Pancreas (tissue), 10 donors: ENCODE results near the gene IFT22. TPM values are rescaled to one million over a fixed set of nuclear protein-coding genes. Genes with fewer than 3 reads are reported as not detected.
"Not testable (repeated sequence)": the region's sequence is repeated elsewhere in the genome, so short reads cannot be mapped to it uniquely, and the experiment has no call there.

ENCODE experiments used
- ATAC-seq, 4 donors: fragments of 200-7000 bp; cut with Tn5 transposase; one replicate each; pipeline versions ENCODE4 v1.8.0 to v1.9.1; 2020; ENCODE audit warnings: mild to moderate bottlenecking in 4 of 4, moderate library complexity in 4 of 4
- DNase-seq, 6 donors: peaks; one replicate each; pipeline ENCODE4 v3.0.0-alpha.2; 2020
- FAIRE-seq: peaks from 2 replicates; lab custom pipeline; 2012; peaks lifted over from hg19 to GRCh38; lab: Jason Lieb, UNC
- H3K27ac ChIP-seq, 4 donors: fragments of 200-600 bp; sonication (generic); 1 replicate in 3 of 4; 2 replicates in 1 of 4; pipeline versions ENCODE4 v1.5.0 to v1.8.0; 2020
- H3K27me3 ChIP-seq, 4 donors: fragments of 200-600 bp; one replicate each; pipeline ENCODE4 v1.8.0; 2021
- H3K36me3 ChIP-seq, 3 donors: fragments of 200-600 bp; sonication (generic) in 1 of 3; one replicate each; pipeline versions ENCODE4 v1.5.0 to v1.8.0; 2020 to 2021
- H3K4me1 ChIP-seq, 3 donors: fragments of 200-600 bp; one replicate each; pipeline ENCODE4 v1.8.0; 2021
- H3K4me3 ChIP-seq, 4 donors: fragments of 200-600 bp; sonication (generic) in 2 of 4; one replicate each; pipeline versions ENCODE4 v1.5.0 to v1.8.0; 2020 to 2021
- H3K9me3 ChIP-seq, 4 donors: fragments of 200-600 bp; one replicate each; pipeline ENCODE4 v1.8.0; 2021
- CTCF ChIP-seq, 4 donors: fragments of 200-600 bp; sonication (generic) in 3 of 4; IDR thresholded peaks; one replicate each; pipeline versions ENCODE4 v1.5.0 to v1.8.0; 2021; ENCODE audit warnings: antibody characterized with exemption in 4 of 4
- WGBS, 2 donors: extraction: QIAGEN DNeasy Blood & Tissue Kit; methylation state at CpG; one replicate each; pipeline ENCODE4 v1.1.7; 2013; 5-methylcytosine and 5-hydroxymethylcytosine counted together
- intact Hi-C, 3 donors: fragments of 100-400 bp; cut with DNase I; formaldehyde crosslinking; loops; one replicate each; pipeline versions ENCODE4 v1.11.1 to v1.14.2; 2022
- polyA plus RNA-seq, 2 donors: library from polyadenylated mRNA; stranded (reverse); fragments of 200-250 nt; gene quantifications; one replicate each; pipeline ENCODE4 v1.2.3, GENCODE V29; 2013
- total RNA-seq, 6 donors: library from RNA; stranded (reverse); fragmentation: NEBNext Ultra II Directional in 4 of 6; extraction: Animal tissue kit (Norgen Biotek cat#: 25700) in 4 of 6; gene quantifications; one replicate each; pipeline versions ENCODE4 v1.2.1 to v1.2.4, GENCODE V29; 2021 to 2023
- donor health status: healthy with polysubstance abuse.
- donor health status: DM: no; HTN: no; CAD: no; lungs with moderate emphysema.
- donor health status: DM: no; HTN: no; CAD: no.
- donor health status: control.
- donor health status: control.
- donor health status: Bipolar disorder and iron deficiency.
- donor health status: DM: yes; HTN: yes; CAD: no.
- donor health status: DM: no; HTN: no; CAD: no.
- donor health status: DM: no; HTN: no; CAD: no.
- donor health status: DM: yes; HTN: yes; CAD: no.

The IFT22 gene
- total and polyA plus RNA-seq, 8 donors, result 10.4 to 22.9 (median 13.3) TPM

- ATAC-seq (no peak), DNase-seq (no peak), FAIRE-seq (no peak)
- Histone ChIP-seq H3K36me3 (no peaks in the 10 kb centered on the region), H3K27me3 (no peaks in the 10 kb centered on the region), H3K4me3 (no peak overlapping the region), H3K4me1 (no peaks in the 10 kb centered on the region), H3K27ac (no peak overlapping the region), H3K9me3 (no peaks in the 10 kb centered on the region)
- TF ChIP-seq CTCF (IDR thresholded peaks at IDR 0.05), result no peak
- 83 to 90% methylated on average over 3 of the region's 3 CpGs for WGBS, 2 donors
- intact Hi-C loops, result no loop called here
Observed at GRCh38 chr7:101288439-101288838, 33.2 kb downstream of the IFT22 start.

- Histone ChIP-seq H3K27ac (no peak overlapping the region), H3K9me3 (no peaks in the 10 kb centered on the region), H3K4me1 (no peaks in the 10 kb centered on the region), H3K36me3 (no peaks in the 10 kb centered on the region), H3K27me3 (no peaks in the 10 kb centered on the region), H3K4me3 (no peak overlapping the region)
- intact Hi-C loops, result no loop called here
- ATAC-seq (no peak), DNase-seq (no peak), FAIRE-seq (no peak)
- WGBS, 2 donors, result 64 to 73% methylated on average over 4 to 6 of the region's 6 CpGs
- no peak for TF ChIP-seq CTCF (IDR thresholded peaks at IDR 0.05)
Observed at GRCh38 chr7:101287032-101287431, 34.6 kb downstream of the IFT22 start.

- H3K27me3 ChIP-seq, intact Hi-C loops, FAIRE-seq, H3K9me3 ChIP-seq, H3K27ac ChIP-seq, H3K4me3 ChIP-seq, H3K4me1 ChIP-seq, H3K36me3 ChIP-seq: not testable (repeated sequence)
- DNase-seq (peak in 4 of 6 donors; percentile 33 to 64 (median 62)), ATAC-seq (peak; percentile 48 to 76 (median 62))
- WGBS, 2 donors, result 29 to 42% methylated on average over 3 of the region's 3 CpGs
Observed at GRCh38 chr7:101285880-101286279, 35.7 kb downstream of the IFT22 start.

- TF ChIP-seq CTCF (IDR thresholded peaks at IDR 0.05), result no peak
- FAIRE-seq (no peak), ATAC-seq (no peak), DNase-seq (peak in 1 of 6 donors; percentile 25)
- Histone ChIP-seq H3K9me3 (no peaks in the 10 kb centered on the region), H3K27me3 (no peaks in the 10 kb centered on the region), H3K4me3 (no peak overlapping the region), H3K36me3 (no peaks in the 10 kb centered on the region), H3K4me1 (no peaks in the 10 kb centered on the region), H3K27ac (no peak overlapping the region)
- 54 to 55% methylated on average over 9 of the region's 9 CpGs for WGBS, 2 donors
- intact Hi-C loops, result no loop called here
Observed at GRCh38 chr7:101285171-101285570, 36.4 kb downstream of the IFT22 start.

GRCh38 chr7:101280912-101281311 lies 40.7 kb downstream of the IFT22 start:
- H3K27ac ChIP-seq, ATAC-seq, H3K27me3 ChIP-seq, intact Hi-C loops, H3K4me1 ChIP-seq, H3K36me3 ChIP-seq, FAIRE-seq, H3K4me3 ChIP-seq, H3K9me3 ChIP-seq: not testable (repeated sequence)
- WGBS, 2 donors, result 87 to 88% methylated on average over 8 of the region's 8 CpGs
- DNase-seq, result peak in 1 of 6 donors; percentile 12

GRCh38 chr7:101278461-101279292 lies 42.9 kb downstream of the IFT22 start:
- FAIRE-seq, result no peak
- no peak for ATAC-seq

More at GRCh38 chr7:101278461-101279292, 42.9 kb downstream of the IFT22 start:
- 72 to 82% methylated on average over 24 of the region's 24 CpGs for WGBS, 2 donors
- no peak for TF ChIP-seq CTCF (IDR thresholded peaks at IDR 0.05)
- Histone ChIP-seq H3K4me3 (no peak overlapping the region), H3K36me3 (no peaks in the 10 kb centered on the region), H3K4me1 (no peaks in the 10 kb centered on the region), H3K9me3 (no peaks in the 10 kb centered on the region), H3K27ac (no peak overlapping the region), H3K27me3 (no peaks in the 10 kb centered on the region)
- peak in 1 of 6 donors; percentile 10 for DNase-seq
- intact Hi-C loops, result loop anchor here in 2 of 3 donors (5.0 to 10.0 kb wide), 2 partner anchors 131 to 134 kb away; no protein-coding TSS in a partner anchor
